ENCODE data around the gene ACOXL.

Gene ACOXL

DNA sequence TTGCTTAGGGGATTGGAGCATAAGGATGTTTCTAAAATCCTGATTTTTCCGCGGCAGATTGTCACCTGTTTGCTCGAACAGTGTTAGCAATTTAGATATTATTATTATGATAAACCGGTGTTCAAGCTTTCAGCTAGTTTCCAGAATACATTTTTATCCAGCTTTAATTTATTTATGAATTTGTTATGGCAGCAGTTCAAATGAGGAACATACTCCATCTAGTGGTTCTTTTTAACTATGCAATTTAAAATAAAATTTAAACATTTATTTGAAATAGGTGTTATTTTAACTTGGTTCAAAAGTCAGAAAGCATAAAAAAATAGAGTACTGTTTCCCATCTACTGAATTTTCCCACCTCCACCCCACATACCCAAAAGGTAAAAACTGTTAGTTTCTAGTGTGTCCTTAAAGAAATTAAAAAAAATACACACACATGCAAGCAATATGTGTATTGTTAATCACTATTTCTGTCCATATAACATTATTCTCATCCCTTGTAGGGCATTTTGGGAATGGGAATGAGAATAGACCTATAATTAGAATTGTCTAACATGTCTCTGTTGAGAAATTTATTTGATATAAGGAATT, 23.2 kb downstream of the ACOXL start:
- DNase-seq (ENCODE audit: low spot score), result no peak

DNA sequence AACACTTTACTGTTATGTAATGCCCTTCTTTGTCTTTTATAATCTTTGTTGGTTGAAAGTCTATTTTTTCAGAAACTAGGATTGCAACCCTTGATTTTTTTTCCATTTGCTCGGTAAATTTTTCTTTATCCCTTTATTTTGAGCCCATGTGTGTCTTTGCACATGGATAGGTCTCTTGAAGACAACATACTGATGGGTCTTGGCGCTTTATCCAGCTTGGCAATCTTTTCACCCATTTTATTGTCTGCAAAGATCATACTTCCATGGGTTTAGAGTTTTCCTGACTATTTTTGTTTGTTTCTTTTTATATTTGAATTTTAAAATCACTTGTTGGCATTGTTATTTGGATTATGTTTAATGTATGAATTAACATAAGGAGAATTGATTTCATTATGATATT, 27.0 kb downstream of the ACOXL start:
- DNase-seq (ENCODE audit: low spot score), result no peak

DNA sequence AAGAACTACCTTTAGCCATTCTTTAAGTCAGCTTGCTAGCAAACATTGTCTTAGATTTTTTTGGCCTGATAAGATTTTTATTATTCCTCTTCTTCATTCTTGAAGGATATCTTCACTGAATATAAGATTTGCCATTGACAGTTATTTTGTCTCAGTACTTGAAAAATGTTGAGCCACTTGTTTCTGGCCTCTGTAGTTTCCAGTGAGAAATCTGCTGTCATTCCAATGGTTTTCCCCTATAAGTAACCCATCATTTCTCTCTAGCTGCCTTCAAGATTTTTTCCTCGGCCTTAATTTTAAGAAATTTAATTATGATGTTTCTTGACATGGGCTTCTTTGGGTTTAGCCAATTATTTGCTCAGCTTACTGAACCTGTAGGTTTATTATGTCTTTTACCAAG, 32.6 kb downstream of the ACOXL start:
- no peak for DNase-seq (ENCODE audit: low spot score)

DNA sequence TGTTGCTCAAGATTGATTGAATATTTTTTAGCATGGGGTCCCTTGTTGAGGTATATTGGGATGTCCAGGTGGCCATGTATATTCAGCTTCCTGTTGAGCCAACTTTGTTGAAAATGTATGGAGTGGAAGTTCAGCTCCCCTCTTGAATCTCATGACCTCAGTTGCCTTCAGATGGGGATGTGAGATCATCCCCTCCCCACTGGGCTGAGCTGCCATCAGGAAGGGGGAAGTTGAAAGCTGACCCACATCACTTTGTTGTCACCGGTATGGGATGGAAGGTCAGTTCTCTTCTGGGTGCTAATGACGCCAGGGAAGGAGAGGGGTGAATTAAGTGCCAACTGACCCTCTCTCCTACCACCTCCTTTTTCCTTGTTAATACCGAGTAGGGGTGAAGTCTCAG, 33.9 kb downstream of the ACOXL start:
- no peak for DNase-seq (ENCODE audit: low spot score)

DNA sequence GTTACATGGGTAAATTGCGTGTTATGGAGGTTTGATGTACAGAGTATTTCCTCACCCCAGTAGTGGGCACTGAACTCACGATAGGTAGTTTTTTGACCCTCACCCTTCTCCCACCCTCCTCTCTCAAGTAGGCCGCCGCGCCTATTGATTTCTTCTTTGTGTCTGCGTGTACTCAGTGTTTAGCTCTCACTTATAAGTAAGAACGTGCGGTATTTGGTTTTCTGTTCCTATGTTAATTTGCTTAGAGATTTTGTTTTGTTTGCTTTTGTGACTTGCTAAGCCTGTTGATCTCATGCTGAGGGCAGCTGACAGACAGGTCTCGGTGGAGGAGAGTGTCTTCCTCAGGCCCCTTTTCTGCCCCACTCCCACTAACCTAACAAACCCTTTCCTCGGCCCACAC, 36.2 kb downstream of the ACOXL start:
- no peak for DNase-seq (ENCODE audit: low spot score)

DNA sequence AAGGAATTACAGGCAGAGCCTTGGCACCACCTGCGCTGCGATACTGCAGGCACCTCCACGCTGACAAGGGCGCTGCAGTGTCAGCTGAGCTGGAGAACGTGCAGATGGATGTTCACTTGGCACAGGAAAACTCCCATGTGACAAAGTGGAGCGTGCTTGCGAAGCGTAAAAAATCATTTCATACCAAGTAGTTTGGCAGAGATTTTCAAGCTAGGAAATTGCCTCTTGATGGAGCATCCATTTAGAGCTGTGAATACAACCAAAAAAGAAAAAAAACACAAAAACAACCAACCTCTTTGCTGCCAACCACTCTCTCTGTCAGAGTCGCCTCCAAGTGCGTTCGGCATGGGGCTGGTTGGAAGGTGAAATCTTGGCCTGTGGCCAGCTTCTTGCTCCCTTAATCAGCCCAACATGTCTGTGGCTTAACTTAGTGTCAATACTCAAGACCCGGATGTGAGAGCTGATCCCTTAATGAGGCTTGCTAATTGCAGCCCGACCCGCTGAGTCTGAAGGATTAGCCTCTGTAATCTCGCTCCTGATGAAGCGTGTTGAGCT, 38.1 kb downstream of the ACOXL start:
- DNase-seq (ENCODE audit: low spot score), result no peak

DNA sequence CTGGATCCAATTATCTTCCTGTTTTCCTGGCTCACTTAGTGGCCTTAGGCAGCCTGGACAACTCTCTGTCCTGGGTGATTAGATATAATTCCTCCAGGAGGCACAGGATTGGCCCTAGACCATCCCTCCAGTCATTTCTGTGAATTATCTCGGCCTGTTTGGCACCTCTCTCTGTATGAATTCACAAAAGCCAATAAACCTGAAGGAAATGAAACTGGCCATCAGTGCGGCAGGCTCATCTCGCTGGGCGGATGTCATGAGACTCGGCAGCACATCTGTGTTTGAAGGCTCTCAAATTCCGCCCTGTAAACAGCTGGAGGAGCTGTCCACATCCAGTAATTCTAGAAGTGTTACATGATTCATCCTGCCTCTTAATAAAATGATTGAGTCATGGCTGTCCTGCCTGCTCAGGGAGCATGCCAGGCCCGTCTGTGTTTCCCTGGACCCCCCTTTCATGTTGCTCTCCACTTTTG, 38.6 kb downstream of the ACOXL start:
- no peak for DNase-seq (ENCODE audit: low spot score)

DNA sequence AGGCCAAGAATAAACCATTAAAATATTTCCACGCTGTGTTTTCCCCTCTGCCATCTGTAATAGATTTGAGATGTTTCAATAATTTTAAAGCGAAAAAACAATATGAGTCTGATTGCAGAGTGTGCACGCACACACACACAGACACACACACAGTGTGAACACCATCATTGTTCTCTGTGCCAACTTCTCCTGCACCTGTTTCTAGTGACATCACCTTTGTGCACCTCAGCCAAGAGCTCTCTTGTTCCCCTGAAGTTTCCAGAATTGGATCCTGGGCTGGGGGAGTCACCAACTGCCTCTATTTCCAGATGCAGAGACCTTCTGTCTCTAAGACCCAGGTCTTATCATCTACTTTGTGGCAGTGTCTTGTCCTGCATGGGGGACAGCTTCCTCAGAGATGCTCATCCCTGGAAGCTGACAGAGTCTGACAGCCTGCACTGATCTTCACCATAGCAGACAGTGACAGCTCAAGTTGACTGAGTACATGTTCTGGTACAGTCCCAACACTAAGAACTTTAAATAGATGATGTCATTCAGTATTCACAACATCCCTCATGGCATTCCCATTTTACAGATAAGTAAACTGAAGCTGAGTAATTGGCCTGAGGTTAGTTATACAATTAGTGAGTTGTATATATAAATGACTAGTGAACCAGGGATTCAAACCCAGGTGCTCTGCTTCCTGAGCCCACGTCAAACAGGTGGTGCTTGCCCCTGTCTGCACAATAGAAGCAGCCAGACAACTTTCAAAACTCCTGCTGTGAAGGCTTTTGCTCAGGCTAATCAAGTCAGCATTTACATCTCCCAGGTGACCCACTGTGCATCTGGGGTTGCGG, 39.4 kb downstream of the ACOXL start:
- no peak for DNase-seq (ENCODE audit: low spot score)

DNA sequence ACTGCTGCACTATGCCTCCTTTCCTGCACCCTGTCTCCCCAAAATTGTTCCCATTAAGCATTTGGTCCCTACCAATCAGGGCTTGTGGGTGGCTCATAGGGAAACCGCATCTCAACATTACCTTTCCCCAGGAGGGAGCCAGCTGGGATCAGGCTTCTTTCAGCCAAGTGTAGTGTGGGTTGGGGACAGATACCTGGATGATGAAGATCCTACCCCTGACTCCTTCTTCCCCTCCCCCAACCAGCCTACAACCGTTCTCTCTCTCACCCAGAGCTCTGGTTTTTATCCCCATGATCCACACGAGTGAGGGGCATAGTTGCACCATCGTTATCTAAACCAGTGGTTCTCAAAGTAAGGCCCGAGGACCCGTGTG, 40.0 kb downstream of the ACOXL start:
- DNase-seq (ENCODE audit: low spot score), result no peak

DNA sequence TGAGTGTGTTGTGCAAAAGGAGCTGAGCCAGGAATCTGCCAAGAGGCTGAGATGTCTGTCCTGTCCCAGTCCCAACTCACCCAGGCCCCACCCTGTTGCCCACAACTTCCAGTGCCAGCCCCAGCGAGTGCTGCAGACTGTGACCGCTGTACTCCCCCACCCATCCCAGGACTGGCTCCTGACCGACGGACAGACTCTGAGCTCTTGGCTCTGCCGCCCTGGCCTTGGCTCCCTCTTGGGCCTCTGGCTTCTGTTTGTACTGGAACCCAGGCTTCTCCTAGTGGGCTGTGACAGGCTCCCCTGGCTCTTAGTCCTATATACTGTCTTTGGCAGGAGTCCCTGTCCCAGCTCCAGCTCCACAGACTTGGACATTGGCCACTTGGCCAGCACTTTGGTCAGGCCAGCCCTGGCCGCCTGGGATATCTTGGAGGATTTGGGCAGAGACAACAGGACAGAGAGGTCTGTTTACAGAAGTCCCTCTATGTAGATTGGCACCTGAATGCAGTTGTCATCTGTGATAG, 41.1 kb downstream of the ACOXL start:
- no peak for DNase-seq (ENCODE audit: low spot score)

DNA sequence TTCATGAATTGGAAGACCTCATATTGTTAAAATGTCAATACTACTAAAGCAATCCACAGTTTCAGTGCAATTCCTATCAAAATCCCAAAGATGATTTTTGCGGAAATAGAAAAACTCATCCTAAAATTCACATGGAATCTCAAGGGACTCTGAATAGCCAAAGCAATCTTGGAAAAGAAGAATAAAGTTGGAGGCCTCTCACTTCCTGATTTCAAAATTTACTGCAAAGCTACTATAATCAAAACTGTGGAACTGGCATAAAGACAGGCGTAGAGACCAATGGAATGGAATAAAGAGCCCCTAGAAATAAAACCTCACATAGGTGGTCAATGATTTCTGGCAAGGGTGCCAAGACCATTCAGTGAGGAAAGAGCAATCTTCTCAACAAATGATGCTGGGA, 42.3 kb downstream of the ACOXL start:
- no peak for DNase-seq (ENCODE audit: low spot score)

DNA sequence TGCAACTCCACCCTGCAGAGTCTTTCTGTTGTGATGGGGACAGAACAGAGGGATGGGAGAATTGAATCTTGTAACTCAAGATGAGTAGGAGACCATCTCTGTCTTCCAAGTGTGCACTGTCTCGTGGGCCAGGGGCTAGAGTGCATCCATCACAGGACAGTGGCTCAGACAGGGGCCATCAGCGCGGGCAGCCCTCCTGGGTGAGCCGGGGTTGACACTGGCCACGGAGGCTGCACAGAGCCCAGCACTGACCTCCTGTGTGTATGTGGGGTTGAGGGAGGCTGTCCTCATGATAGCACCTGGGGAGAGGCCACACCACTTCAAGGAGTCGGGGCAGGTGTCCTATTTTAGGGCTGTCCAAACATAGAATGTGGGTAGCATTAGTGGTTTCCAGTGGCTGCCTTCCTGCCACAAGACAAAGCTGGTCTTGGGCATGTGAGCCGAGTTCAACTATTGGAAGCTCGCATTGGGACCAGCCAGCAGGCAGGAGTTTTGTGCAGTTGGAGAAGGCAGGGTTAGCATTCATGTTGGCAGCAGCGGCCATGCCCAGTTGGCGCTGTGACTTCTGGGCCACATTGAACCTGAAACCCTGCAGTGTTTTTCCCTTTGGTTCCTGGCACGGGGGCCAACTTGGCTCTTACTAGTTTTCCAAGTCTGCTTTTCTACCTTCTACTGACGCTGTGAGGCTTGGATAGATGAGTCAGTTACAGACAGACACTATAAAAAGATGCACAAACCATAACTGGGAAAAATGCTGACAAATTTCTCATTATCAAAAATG, 45.3 kb downstream of the ACOXL start:
- no peak for DNase-seq (ENCODE audit: low spot score)

DNA sequence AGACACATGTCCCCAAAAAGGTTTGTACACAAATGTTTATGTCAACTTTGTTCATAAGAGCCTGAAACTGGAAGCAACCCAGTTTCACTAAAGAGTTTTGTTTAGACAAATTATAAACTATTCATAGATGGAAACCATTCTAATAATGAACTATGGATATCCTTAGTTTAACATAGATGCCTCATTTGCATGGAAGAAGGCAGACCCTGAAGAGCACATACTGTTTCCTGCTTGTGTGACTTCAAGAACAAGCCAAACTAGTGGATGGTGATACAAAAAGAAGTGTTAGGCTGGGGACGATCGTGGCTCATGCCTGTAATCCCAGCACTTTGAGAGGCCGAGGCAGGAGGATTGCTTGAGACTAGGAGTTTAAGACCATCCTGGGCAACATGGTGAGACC, 48.1 kb downstream of the ACOXL start:
- DNase-seq (ENCODE audit: low spot score), result no peak

DNA sequence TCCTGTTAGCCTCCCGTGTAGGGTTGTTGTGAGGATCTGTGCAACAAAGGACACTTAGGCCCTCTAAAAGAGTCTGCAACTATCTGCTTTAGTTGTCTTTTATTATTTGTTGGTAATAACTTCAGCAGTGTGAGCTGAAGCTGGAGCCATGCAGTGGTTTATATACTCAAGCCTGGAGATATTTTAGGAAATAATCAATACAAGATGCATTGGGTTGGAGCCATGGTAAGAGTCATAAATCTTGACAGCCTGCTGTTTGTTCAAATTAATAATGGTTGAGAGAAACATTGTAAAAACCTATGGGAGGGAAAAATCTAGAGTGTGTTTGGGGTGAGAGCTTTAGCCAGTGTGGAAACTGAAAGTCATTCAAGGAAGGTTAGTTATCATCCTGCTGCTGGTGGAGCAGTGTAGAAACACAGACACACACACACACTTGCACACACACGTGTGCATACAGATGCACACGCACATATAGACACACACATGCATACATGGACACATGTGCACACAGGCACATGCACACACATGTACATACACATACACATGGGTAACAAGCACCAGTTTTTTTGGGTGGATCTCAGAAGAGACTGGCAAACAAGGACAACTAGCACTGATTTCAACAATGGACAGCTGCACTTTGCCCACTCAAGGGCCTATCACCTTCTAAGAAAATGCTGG, 51.0 kb downstream of the ACOXL start:
- no peak for DNase-seq (ENCODE audit: low spot score)

DNA sequence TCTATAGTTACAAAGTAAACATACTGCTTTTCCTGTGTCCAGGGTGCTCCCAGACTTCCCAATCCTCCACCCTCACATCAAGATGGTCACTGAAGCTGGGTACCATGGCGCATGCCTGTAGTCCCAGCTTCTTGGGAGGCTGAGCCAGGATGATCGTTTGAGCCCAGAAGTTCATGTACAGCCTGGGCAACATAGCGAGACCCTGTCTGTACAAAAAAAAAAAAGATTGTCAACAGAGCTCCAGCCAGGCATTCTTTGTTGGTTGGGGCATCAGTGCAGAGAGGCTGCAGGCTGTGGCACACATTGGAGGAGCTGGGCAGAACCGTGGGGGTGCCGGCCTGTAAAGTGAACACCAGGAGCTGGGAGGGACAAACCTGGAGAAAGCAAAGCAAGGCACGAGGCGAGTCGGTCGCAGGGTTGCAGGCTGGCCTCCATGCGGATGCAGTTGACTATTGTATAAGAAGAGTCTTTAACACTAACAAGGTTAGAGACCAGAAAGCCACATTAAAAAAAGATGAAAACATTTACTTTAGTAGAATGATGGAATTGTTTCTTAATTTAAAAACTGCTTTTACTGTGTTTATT, 51.8 kb downstream of the ACOXL start:
- DNase-seq (ENCODE audit: low spot score), result no peak

DNA sequence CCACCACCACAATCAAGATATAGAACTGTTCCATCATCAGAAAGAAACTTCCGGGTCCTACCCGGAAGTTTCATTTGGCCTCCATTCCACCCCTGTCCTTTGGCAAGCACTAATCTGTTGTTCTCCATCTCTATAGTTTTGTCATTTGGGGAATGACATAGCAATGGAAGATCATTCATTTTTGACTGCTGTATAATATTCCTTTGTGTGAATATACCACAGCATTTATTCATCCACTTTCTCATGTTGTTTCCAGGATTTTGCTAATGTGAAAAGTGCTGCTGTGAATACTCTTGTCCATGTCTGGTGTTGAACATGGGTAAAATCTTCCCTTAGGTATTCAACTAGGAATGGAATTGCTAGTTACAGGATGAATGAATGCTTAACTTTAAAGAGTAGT, 53.1 kb downstream of the ACOXL start:
- no peak for DNase-seq (ENCODE audit: low spot score)

DNA sequence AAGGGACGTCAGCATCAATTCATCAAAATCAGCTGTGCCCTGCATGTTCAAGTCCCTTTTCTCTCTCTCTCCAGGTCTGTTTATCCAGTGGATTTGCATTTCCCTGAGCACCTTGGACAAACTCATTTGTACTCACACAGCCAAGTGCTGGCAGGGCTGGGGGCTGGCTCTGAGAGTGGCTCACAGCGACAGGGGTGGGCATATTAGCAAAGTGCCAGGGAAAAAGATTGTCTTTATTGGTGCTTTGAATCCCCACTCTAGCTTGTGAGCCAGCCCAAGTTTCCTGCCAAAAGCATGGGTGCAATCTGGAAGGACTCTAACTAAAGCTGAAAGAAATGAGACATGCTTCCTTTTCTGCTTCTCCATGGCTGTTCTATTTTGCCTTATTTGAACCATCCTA, 56.6 kb downstream of the ACOXL start:
- no peak for DNase-seq (ENCODE audit: low spot score)

DNA sequence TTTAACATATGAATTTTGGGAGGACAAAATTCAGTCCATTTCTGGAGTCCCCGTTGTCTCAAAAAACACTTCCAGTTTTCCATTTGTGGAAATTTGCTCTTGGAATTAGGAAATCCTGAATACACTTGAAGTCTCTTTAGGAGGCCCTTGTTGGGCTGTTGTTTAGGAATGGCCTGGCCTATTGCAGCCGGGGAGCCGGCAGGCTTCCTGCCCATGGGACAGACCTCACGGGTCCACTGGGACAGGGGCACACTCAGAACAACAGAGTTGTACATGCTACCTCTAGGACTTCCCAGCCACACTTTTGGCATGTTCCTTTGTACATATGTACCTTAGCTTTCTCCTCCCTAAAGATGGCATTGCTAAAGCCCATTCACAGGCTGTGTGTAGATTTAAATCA, 57.3 kb downstream of the ACOXL start:
- no peak for DNase-seq (ENCODE audit: low spot score)

DNA sequence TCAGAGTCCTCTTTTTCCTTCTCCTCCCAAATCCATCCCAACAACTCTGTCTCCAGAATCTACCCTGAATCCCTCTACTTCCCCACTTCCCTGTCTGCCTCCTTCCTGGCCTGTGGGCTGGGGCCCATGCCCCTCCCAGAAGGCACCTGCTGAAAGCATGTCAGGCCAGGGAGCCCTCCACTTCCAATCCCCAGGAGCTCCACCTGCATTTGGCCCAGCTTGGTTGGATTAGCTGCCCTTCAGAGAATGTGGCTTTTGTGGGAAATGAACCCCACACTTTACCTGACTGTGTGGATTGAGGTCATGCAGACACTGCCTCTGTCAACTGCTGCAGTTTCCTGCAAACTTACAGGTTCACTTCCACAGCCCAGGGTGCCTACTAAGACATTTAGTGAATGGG, 58.5 kb downstream of the ACOXL start:
- DNase-seq (ENCODE audit: low spot score), result no peak

DNA sequence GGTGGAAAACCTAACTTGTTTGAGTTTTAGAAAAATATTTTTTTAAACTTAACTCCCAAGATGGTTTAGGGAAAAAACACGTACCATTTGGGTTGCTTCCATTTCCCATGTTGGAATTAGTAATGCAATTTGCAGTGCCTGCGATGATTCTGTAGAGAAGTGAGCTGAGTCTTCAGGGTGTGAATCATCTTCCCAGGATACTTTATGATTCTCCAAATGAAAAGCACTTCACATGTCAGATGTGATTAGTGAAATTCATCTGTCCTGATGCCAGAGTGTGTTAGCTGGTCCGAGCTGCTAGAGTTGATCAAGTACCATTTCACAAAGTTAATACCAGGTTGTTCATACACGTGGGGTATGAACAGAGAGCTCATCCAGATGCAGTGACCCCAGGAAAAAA, 59.1 kb downstream of the ACOXL start:
- DNase-seq (ENCODE audit: low spot score), result no peak

DNA sequence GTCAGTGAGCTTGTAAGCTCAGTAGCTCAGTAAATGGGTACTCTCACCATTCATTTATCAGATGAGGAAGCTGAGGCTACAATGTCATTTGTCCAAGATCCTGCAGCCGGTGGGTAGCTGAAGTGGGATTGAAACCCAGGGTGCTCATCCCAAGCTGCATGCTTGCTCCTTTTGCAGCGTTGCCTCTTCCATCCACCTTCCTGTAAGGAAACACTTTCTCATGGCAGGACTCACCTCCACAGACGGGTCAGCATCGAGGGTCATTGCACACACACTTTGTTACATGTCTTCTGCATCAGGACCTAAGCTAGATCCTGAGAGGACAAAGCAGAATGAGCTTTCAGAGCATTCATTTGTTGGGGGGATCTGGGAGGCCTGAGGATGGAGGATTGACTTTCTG, 60.7 kb downstream of the ACOXL start:
- no peak for DNase-seq (ENCODE audit: low spot score)

DNA sequence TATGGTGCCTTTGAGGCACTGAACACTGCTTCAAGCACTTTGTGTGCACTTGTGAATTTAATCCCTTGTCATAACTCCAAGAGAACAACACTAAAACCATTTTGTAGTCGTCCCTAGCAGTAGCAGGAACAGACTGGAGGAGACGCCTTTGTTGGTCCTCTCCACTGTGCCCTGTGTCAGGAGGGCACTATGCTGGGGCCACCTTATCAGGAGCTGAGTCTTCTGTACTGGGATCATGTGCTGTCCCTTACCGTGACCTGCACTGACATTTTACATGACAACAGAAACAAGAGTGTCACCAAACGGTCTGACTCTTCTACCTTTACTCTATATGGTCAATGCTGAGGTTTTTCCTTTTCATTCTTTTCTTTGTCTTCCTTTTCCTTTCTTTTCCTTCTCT, 62.0 kb downstream of the ACOXL start:
- DNase-seq (ENCODE audit: low spot score), result no peak

Data from CD4-positive, alpha-beta T cell treated with Interleukin-15 for 4 hours (primary cell).